Measurements from ENCODE around the gene MACROD2.

MACROD2 gene

GRCh38 chr20:14764511-14765369 lies 769.4 kb downstream of the MACROD2 start:
- TF ChIP-seq, protein P1, sequence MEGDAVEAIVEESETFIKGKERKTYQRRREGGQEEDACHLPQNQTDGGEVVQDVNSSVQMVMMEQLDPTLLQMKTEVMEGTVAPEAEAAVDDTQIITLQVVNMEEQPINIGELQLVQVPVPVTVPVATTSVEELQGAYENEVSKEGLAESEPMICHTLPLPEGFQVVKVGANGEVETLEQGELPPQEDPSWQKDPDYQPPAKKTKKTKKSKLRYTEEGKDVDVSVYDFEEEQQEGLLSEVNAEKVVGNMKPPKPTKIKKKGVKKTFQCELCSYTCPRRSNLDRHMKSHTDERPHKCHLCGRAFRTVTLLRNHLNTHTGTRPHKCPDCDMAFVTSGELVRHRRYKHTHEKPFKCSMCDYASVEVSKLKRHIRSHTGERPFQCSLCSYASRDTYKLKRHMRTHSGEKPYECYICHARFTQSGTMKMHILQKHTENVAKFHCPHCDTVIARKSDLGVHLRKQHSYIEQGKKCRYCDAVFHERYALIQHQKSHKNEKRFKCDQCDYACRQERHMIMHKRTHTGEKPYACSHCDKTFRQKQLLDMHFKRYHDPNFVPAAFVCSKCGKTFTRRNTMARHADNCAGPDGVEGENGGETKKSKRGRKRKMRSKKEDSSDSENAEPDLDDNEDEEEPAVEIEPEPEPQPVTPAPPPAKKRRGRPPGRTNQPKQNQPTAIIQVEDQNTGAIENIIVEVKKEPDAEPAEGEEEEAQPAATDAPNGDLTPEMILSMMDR (IDR thresholded peaks at IDR 0.05; ENCODE audit: insufficient read depth, low read depth, low read length, missing control alignments) = no peak
- DNase-seq (ENCODE audit: low read depth) = no peak

GRCh38 chr20:14765370-14765701 lies 770.0 kb downstream of the MACROD2 start:
- no peak overlapping the region for H3K4me3 ChIP-seq (ENCODE audit: low read depth, low read length)
- DNase-seq (ENCODE audit: low read depth) = no peak
- TF ChIP-seq, protein P1 (IDR thresholded peaks at IDR 0.05; ENCODE audit: insufficient read depth, low read depth, low read length, missing control alignments) = no peak

More at GRCh38 chr20:14764511-14765369, 769.4 kb downstream of the MACROD2 start:
- no peak overlapping the region for H3K4me3 ChIP-seq (ENCODE audit: low read depth, low read length)

GRCh38 chr20:14773486-14773885 lies 778.2 kb downstream of the MACROD2 start:
- no peak for DNase-seq (ENCODE audit: low read depth)
- TF ChIP-seq, protein P1 (IDR thresholded peaks at IDR 0.05; ENCODE audit: insufficient read depth, low read depth, low read length, missing control alignments) = no peak
- no peak overlapping the region for H3K4me3 ChIP-seq (ENCODE audit: low read depth, low read length)

GRCh38 chr20:14775778-14776177 lies 780.5 kb downstream of the MACROD2 start:
- DNase-seq (ENCODE audit: low read depth) = no peak
- TF ChIP-seq, protein P1 (IDR thresholded peaks at IDR 0.05; ENCODE audit: insufficient read depth, low read depth, low read length, missing control alignments) = no peak
- no peak overlapping the region for H3K4me3 ChIP-seq (ENCODE audit: low read depth, low read length)

- TF ChIP-seq, protein P1 (IDR thresholded peaks at IDR 0.05; ENCODE audit: insufficient read depth, low read depth, low read length, missing control alignments) = no peak
- DNase-seq (ENCODE audit: low read depth) = no peak
- H3K4me3 ChIP-seq (ENCODE audit: low read depth, low read length) = no peak overlapping the region
Observed at GRCh38 chr20:14777591-14777990, 782.3 kb downstream of the MACROD2 start.

GRCh38 chr20:14778096-14778495 lies 782.8 kb downstream of the MACROD2 start:
- H3K4me3 ChIP-seq (ENCODE audit: low read depth, low read length) = no peak overlapping the region
- no peak for DNase-seq (ENCODE audit: low read depth)
- TF ChIP-seq, protein P1 (IDR thresholded peaks at IDR 0.05; ENCODE audit: insufficient read depth, low read depth, low read length, missing control alignments) = no peak

GRCh38 chr20:14778875-14779274 lies 783.6 kb downstream of the MACROD2 start:
- DNase-seq (ENCODE audit: low read depth) = no peak
- TF ChIP-seq, protein P1 (IDR thresholded peaks at IDR 0.05; ENCODE audit: insufficient read depth, low read depth, low read length, missing control alignments) = no peak
- H3K4me3 ChIP-seq (ENCODE audit: low read depth, low read length) = no peak overlapping the region
